HepG2 (cell line): Measurements from ENCODE around the gene MBTPS1. TPM values are rescaled to one million over a fixed set of nuclear protein-coding genes. Genes with fewer than 3 reads are reported as not detected.

Source experiments
- EZH2 ChIP-seq: conservative IDR thresholded peaks from 2 replicates; pipeline ENCODE4 v1.6.1; 2012; ENCODE audit warnings: mild to moderate bottlenecking, low read depth, low read length, moderate library complexity
- FOSL2 ChIP-seq: sonication (generic); formaldehyde crosslinking; IDR thresholded peaks from 2 replicates; pipeline ENCODE4 v1.4.0; 2020; ENCODE audit warnings: missing genetic modification reagents
- GTF3A ChIP-seq: sonication (generic); formaldehyde crosslinking; conservative IDR thresholded peaks from 2 replicates; pipeline ENCODE4 v1.4.0; 2020; ENCODE audit warnings: mild to moderate bottlenecking, missing genetic modification reagents
- KDM3A ChIP-seq: IDR thresholded peaks from 2 replicates; pipeline ENCODE4 v1.6.1; 2018; ENCODE audit warnings: low read depth, missing compliant biosample characterization
- PPARG ChIP-seq: conservative IDR thresholded peaks from 2 replicates; pipeline ENCODE4 v1.6.1; 2016; ENCODE audit warnings: missing biosample characterization, missing genetic modification reagents
- ZNF17 ChIP-seq: sonication (generic); formaldehyde crosslinking; IDR thresholded peaks from 2 replicates; pipeline ENCODE4 v1.5.0; 2020; ENCODE audit warnings: mild to moderate bottlenecking, missing genetic modification reagents
- ZNF207 ChIP-seq: fragments of 450-650 bp; IDR thresholded peaks from 2 replicates; pipeline ENCODE4 v1.6.1; 2016; ENCODE audit warnings: antibody characterized with exemption, borderline replicate concordance
- ZNF234 ChIP-seq: sonication (generic); formaldehyde crosslinking; conservative IDR thresholded peaks from 2 replicates; pipeline ENCODE4 v1.5.1; 2020; ENCODE audit warnings: mild to moderate bottlenecking, missing genetic modification reagents
- ZNF335 ChIP-seq: sonication (generic); formaldehyde crosslinking; IDR thresholded peaks from 2 replicates; pipeline ENCODE4 v1.4.0; 2020; ENCODE audit warnings: missing genetic modification reagents
- ZNF441 ChIP-seq: sonication (generic); formaldehyde crosslinking; IDR thresholded peaks from 2 replicates; pipeline ENCODE4 v1.7.0; 2021; ENCODE audit warnings: missing genetic modification reagents, borderline replicate concordance
- polyA plus RNA-seq, 8 experiments: library from polyadenylated mRNA; depleted of rRNA in 3 of 8; stranded (reverse) in 7 of 8; unstranded in 1 of 8; fragments of >200 nt; fragmentation: Illumina TruSeq in 4 of 8; extraction: Trizol in 4 of 8; gene quantifications; 2 replicates each; pipeline versions ENCODE4 v1.2.1 to v1.2.3, GENCODE V29; 2011 to 2016; ENCODE audit warnings: low read depth in 4 of 8, missing spikeins in 1 of 8, mixed read lengths in 1 of 8; ENCODE audit not compliant: insufficient read depth in 1 of 8
- total RNA-seq, 5 experiments: library from RNA; depleted of rRNA; stranded (reverse); fragments of >200 nt; fragmentation: Illumina TruSeq; extraction: Trizol; gene quantifications; 2 replicates each; pipeline ENCODE4 v1.2.3, GENCODE V29; 2016; ENCODE audit warnings: low read depth in 1 of 5
- TF ChIP-seq, protein P1 (sequence below): sonication (generic); formaldehyde crosslinking; IDR thresholded peaks from 2 replicates; pipeline ENCODE4 v1.4.0; 2020; ENCODE audit warnings: missing genetic modification reagents
- TF ChIP-seq, protein P2 (sequence below): sonication (generic); formaldehyde crosslinking; IDR thresholded peaks from 2 replicates; pipeline ENCODE4 v1.5.0; 2020; ENCODE audit warnings: mild to moderate bottlenecking, missing genetic modification reagents
- TF ChIP-seq, protein P3 (sequence below), 2 experiments: sonication (generic) in 1 of 2; formaldehyde crosslinking in 1 of 2; IDR thresholded peaks; 2 replicates each; pipeline versions ENCODE4 v1.4.0 to v1.6.1; 2018 to 2020; ENCODE audit warnings: missing genetic modification reagents in 2 of 2, borderline replicate concordance in 1 of 2, low read depth in 1 of 2, mild to moderate bottlenecking in 1 of 2, missing biosample characterization in 1 of 2
- TF ChIP-seq, protein P4 (sequence below): sonication (generic); formaldehyde crosslinking; IDR thresholded peaks from 2 replicates; pipeline ENCODE4 v1.8.0; 2022; ENCODE audit warnings: low read depth, missing genetic modification reagents
- TF ChIP-seq, protein P5 (sequence below): sonication (generic); formaldehyde crosslinking; conservative IDR thresholded peaks from 2 replicates; pipeline ENCODE4 v1.8.0; 2022; ENCODE audit warnings: missing genetic modification reagents
- TF ChIP-seq, protein P6 (sequence below): sonication (generic); formaldehyde crosslinking; IDR thresholded peaks from 2 replicates; pipeline ENCODE4 v1.8.1; 2023; ENCODE audit warnings: missing genetic modification reagents, mild to moderate bottlenecking, borderline replicate concordance

Gene MBTPS1
- total and polyA plus RNA-seq, 2 of the 13 experiments (the other 11 are each of a cell fraction or from before 2014, with no cell fraction given): 56.7 to 91.3 TPM

DNA sequence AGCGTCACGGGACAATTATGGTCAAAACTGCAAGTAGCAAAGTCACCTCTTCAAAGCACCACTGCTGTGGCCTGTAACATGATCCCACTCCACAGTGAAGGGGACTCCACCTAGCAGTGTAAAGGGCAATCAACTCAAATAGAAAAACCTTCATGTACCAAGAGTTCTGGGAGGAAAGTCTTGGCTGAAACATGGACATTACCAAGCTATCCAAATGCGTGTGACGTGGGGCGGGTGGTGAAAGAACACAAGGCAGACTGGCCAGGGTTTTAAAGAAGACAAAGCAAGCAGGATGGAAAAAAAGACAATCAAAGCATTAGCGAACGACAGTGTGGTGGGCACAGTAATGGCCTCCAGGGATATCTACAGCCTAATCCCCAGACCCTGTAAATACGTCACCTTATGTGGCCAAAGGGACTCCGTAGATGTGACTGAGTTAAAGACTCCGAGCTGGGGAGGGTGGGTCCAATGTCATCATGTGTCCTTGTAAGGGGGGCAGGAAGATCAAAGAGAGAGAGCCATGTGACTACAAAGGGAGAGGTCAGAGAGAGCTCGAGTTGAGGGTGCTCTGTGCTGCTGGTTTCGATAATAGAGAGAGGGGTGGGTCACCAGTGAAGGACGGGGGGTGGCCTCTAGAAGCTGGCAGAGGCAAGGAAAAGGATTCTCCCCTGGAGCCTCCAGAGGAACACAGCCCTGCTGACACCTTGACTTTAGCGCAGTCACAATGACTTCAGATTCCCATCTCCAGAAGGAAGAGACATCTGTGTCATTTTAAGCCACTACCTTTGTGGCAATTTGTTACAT lies 22.3 kb upstream of the MBTPS1 start (continued):
- TF ChIP-seq, protein P1, sequence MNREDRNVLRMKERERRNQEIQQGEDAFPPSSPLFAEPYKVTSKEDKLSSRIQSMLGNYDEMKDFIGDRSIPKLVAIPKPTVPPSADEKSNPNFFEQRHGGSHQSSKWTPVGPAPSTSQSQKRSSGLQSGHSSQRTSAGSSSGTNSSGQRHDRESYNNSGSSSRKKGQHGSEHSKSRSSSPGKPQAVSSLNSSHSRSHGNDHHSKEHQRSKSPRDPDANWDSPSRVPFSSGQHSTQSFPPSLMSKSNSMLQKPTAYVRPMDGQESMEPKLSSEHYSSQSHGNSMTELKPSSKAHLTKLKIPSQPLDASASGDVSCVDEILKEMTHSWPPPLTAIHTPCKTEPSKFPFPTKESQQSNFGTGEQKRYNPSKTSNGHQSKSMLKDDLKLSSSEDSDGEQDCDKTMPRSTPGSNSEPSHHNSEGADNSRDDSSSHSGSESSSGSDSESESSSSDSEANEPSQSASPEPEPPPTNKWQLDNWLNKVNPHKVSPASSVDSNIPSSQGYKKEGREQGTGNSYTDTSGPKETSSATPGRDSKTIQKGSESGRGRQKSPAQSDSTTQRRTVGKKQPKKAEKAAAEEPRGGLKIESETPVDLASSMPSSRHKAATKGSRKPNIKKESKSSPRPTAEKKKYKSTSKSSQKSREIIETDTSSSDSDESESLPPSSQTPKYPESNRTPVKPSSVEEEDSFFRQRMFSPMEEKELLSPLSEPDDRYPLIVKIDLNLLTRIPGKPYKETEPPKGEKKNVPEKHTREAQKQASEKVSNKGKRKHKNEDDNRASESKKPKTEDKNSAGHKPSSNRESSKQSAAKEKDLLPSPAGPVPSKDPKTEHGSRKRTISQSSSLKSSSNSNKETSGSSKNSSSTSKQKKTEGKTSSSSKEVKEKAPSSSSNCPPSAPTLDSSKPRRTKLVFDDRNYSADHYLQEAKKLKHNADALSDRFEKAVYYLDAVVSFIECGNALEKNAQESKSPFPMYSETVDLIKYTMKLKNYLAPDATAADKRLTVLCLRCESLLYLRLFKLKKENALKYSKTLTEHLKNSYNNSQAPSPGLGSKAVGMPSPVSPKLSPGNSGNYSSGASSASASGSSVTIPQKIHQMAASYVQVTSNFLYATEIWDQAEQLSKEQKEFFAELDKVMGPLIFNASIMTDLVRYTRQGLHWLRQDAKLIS: 0 out of 2 replicates have a peak, but pooled peaks have one; percentile 11
- TF ChIP-seq KDM3A (CRISPR knock-in tag) (no peak), GTF3A (CRISPR knock-in tag) (no peak), ZNF17 (no peak), PPARG (CRISPR knock-in tag) (0 out of 2 replicates have a peak, but pooled peaks have one; percentile 32), EZH2 (no peak), ZNF234 (CRISPR knock-in tag) (no peak), ZNF335 (CRISPR knock-in tag) (no peak), ZNF207 (no peak), ZNF441 (0 out of 2 replicates have a peak, but pooled peaks have one; percentile 32), FOSL2 (CRISPR knock-in tag) (peak; percentile 66; the same call in 1 of the 2 replicates)
- TF ChIP-seq, protein P2, sequence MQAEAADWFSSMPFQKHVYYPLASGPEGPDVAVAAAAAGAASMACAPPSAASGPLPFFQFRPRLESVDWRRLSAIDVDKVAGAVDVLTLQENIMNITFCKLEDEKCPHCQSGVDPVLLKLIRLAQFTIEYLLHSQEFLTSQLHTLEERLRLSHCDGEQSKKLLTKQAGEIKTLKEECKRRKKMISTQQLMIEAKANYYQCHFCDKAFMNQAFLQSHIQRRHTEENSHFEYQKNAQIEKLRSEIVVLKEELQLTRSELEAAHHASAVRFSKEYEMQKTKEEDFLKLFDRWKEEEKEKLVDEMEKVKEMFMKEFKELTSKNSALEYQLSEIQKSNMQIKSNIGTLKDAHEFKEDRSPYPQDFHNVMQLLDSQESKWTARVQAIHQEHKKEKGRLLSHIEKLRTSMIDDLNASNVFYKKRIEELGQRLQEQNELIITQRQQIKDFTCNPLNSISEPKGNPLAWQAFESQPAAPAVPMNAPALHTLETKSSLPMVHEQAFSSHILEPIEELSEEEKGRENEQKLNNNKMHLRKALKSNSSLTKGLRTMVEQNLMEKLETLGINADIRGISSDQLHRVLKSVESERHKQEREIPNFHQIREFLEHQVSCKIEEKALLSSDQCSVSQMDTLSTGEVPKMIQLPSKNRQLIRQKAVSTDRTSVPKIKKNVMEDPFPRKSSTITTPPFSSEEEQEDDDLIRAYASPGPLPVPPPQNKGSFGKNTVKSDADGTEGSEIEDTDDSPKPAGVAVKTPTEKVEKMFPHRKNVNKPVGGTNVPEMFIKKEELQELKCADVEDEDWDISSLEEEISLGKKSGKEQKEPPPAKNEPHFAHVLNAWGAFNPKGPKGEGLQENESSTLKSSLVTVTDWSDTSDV (CRISPR knock-in tag): no peak
- TF ChIP-seq, protein P3, sequence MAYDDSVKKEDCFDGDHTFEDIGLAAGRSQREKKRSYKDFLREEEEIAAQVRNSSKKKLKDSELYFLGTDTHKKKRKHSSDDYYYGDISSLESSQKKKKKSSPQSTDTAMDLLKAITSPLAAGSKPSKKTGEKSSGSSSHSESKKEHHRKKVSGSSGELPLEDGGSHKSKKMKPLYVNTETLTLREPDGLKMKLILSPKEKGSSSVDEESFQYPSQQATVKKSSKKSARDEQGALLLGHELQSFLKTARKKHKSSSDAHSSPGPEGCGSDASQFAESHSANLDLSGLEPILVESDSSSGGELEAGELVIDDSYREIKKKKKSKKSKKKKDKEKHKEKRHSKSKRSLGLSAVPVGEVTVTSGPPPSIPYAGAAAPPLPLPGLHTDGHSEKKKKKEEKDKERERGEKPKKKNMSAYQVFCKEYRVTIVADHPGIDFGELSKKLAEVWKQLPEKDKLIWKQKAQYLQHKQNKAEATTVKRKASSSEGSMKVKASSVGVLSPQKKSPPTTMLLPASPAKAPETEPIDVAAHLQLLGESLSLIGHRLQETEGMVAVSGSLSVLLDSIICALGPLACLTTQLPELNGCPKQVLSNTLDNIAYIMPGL (CRISPR knock-in tag; IDR thresholded peaks at IDR 0.05; ENCODE audit: borderline replicate concordance in 1 of 2, low read depth in 1 of 2): peak in 1 of 2 experiments; percentile 55; a peak in 1 of 4 replicates
- TF ChIP-seq, protein P4, sequence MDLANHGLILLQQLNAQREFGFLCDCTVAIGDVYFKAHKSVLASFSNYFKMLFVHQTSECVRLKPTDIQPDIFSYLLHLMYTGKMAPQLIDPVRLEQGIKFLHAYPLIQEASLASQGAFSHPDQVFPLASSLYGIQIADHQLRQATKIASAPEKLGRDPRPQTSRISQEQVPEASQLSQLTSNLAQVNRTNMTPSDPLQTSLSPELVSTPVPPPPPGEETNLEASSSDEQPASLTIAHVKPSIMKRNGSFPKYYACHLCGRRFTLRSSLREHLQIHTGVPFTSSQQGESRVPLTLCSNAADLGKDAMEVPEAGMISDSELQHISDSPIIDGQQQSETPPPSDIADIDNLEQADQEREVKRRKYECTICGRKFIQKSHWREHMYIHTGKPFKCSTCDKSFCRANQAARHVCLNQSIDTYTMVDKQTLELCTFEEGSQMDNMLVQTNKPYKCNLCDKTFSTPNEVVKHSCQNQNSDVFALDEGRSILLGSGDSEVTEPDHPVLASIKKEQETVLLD (CRISPR knock-in tag): no peak
- TF ChIP-seq, protein P5, sequence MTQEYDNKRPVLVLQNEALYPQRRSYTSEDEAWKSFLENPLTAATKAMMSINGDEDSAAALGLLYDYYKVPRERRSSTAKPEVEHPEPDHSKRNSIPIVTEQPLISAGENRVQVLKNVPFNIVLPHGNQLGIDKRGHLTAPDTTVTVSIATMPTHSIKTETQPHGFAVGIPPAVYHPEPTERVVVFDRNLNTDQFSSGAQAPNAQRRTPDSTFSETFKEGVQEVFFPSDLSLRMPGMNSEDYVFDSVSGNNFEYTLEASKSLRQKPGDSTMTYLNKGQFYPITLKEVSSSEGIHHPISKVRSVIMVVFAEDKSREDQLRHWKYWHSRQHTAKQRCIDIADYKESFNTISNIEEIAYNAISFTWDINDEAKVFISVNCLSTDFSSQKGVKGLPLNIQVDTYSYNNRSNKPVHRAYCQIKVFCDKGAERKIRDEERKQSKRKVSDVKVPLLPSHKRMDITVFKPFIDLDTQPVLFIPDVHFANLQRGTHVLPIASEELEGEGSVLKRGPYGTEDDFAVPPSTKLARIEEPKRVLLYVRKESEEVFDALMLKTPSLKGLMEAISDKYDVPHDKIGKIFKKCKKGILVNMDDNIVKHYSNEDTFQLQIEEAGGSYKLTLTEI (CRISPR knock-in tag): no peak
- TF ChIP-seq, protein P6, sequence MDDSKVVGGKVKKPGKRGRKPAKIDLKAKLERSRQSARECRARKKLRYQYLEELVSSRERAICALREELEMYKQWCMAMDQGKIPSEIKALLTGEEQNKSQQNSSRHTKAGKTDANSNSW (CRISPR knock-in tag): peak; percentile 43; the same call in 1 of the 2 replicates
